Keratinocyte (primary cell): ENCODE measurements around the gene CD300H. TPM values are rescaled to one million over a fixed set of nuclear protein-coding genes. Genes with fewer than 3 reads are reported as not detected.

Experiments
- DNase-seq: peaks from one replicate; pipeline ENCODE4 v3.0.0-alpha.2; 2011; ENCODE audit warnings: low read depth, missing footprints, low spot score
- FAIRE-seq: peaks from 2 replicates; lab custom pipeline; 2011; peaks lifted over from hg19 to GRCh38; lab: Jason Lieb, UNC
- H2AFZ ChIP-seq: 2 replicates; pipeline ENCODE4 v1.6.0; 2012; ENCODE audit warnings: low read length, control low read depth, inconsistent platforms; ENCODE audit not compliant: control insufficient read depth
- H3K27ac ChIP-seq: 2 replicates; pipeline ENCODE4 v1.5.1; 2011; ENCODE audit warnings: low read length; ENCODE audit not compliant: control insufficient read depth, insufficient read depth
- H3K27me3 ChIP-seq: 3 replicates; pipeline ENCODE4 v1.6.0; 2011; ENCODE audit warnings: low read length; ENCODE audit not compliant: control insufficient read depth, insufficient read depth; ENCODE audit errors: extremely low read depth
- H3K36me3 ChIP-seq, 2 experiments: 2 replicates in 1 of 2; 3 replicates in 1 of 2; pipeline ENCODE4 v1.5.1; 2011; ENCODE audit warnings: low read length in 2 of 2, mild to moderate bottlenecking in 1 of 2; ENCODE audit not compliant: control insufficient read depth in 2 of 2, insufficient read depth in 2 of 2; ENCODE audit errors: extremely low read depth in 1 of 2
- H3K4me1 ChIP-seq: 3 replicates; pipeline ENCODE4 v1.5.1; 2011; ENCODE audit warnings: low read length; ENCODE audit not compliant: control insufficient read depth, insufficient read depth; ENCODE audit errors: extremely low read depth
- H3K4me2 ChIP-seq: 3 replicates; pipeline ENCODE4 v1.6.0; 2011; ENCODE audit warnings: low read depth, low read length; ENCODE audit not compliant: control insufficient read depth, insufficient read depth; ENCODE audit errors: extremely low read depth
- H3K4me3 ChIP-seq, 3 experiments: fragments of 200-600 bp in 1 of 3; sonication (generic) in 1 of 3; 2 replicates in 2 of 3; 3 replicates in 1 of 3; pipeline ENCODE4 v1.5.1; 2011 to 2016; ENCODE audit warnings: low read length in 3 of 3, mild to moderate bottlenecking in 3 of 3, control low read depth in 2 of 3, inconsistent platforms in 1 of 3, low read depth in 1 of 3, mixed read lengths in 1 of 3, mixed run types in 1 of 3, moderate library complexity in 1 of 3; ENCODE audit not compliant: control insufficient read depth in 2 of 3, insufficient read depth in 2 of 3; ENCODE audit errors: extremely low read depth in 1 of 3
- H3K79me2 ChIP-seq: 2 replicates; pipeline ENCODE4 v1.6.0; 2012; ENCODE audit warnings: low read length; ENCODE audit not compliant: control insufficient read depth, insufficient read depth
- H3K9ac ChIP-seq: 3 replicates; pipeline ENCODE4 v1.6.0; 2011; ENCODE audit warnings: low read length; ENCODE audit not compliant: control insufficient read depth, insufficient read depth; ENCODE audit errors: extremely low read depth
- H3K9me1 ChIP-seq: 3 replicates; pipeline ENCODE4 v1.6.0; 2011; ENCODE audit warnings: low read length; ENCODE audit not compliant: control insufficient read depth, insufficient read depth; ENCODE audit errors: extremely low read depth
- H3K9me3 ChIP-seq: 2 replicates; pipeline ENCODE4 v1.5.1; 2012; ENCODE audit warnings: low read depth, low read length; ENCODE audit not compliant: control insufficient read depth
- H4K20me1 ChIP-seq: 3 replicates; pipeline ENCODE4 v1.6.0; 2011; ENCODE audit warnings: low read length; ENCODE audit not compliant: control insufficient read depth, insufficient read depth; ENCODE audit errors: extremely low read depth
- CTCF ChIP-seq, 3 experiments: IDR thresholded peaks in 1 of 3; conservative IDR thresholded peaks in 1 of 3; optimal IDR thresholded peaks in 1 of 3; 2 replicates in 2 of 3; 3 replicates in 1 of 3; pipeline versions ENCODE3 to v1.5.1; 2011; ENCODE audit warnings: low read length in 3 of 3, mild to moderate bottlenecking in 3 of 3, moderate library complexity in 2 of 3, control low read depth in 1 of 3, inconsistent platforms in 1 of 3; ENCODE audit not compliant: insufficient read depth in 2 of 3; ENCODE audit errors: extremely low read depth in 1 of 3
- EZH2 ChIP-seq: IDR thresholded peaks from one replicate; pipeline ENCODE4 v1.6.1; 2012; ENCODE audit warnings: inconsistent platforms, mild to moderate bottlenecking, low read length, moderate library complexity
- dilution Hi-C: fragments of 300-500 bp; cut with MboI; formaldehyde crosslinking; loops from one replicate; pipeline ENCODE4 v1.7.0; 2020; ENCODE audit warnings: low sequenced_read_pairs; ENCODE audit not compliant: extremely low pct_ligation_motif_present
- polyA plus RNA-seq, 5 experiments: library from polyadenylated mRNA; depleted of rRNA in 3 of 5; stranded (reverse) in 3 of 5; stranded (forward) in 1 of 5; unstranded in 1 of 5; fragments of >200 nt; gene quantifications; 1 replicate in 1 of 5; 2 replicates in 3 of 5; 3 replicates in 1 of 5; pipeline versions ENCODE4 v1.2.1 to v1.2.3, GENCODE V29; 2011 to 2012; ENCODE audit warnings: missing spikeins in 2 of 5, low read depth in 1 of 5, low replicate concordance in 1 of 5

CD300H gene
- polyA plus RNA-seq, 1 donor (not counting 4 experiments of a cell fraction or from before 2014, with no cell fraction given): not detected

DNA sequence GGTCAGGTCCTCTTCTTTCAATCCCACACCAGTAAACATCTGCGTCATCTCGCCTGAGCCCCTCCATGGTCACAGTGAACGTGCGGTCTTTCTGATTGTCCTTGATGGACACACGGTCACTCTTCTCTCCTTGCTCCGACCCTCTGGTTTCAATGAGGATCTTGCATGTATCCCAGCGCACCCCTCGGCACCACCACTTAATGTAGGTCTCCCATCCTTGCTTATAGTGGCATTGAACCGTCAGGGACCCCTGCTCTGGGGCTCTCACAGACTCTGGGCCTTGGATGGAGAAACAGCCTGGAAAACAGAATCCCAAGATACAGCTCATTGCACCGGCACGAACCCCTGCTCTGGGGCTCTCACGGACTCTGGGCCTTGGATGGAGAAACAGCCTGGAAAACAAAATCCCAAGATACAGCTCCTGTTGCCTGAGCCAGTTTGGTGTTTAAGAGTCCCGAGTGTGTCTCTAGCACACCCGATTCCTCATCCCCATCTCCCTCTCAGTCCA is 41.5 kb downstream of the CD300H start:
- Histone ChIP-seq H2AFZ (no peak overlapping the region), H3K9ac (no peak overlapping the region), H3K4me1 (no peaks in the 10 kb centered on the region), H3K27ac (no peak overlapping the region), H3K79me2 (no peaks in the 10 kb centered on the region), H3K4me3 (no peak overlapping the region), H3K36me3 (no peaks in the 10 kb centered on the region), H3K27me3 (no peaks in the 10 kb centered on the region), H3K4me2 (no peak overlapping the region), H3K9me1 (no peaks in the 10 kb centered on the region), H3K9me3 (no peaks in the 10 kb centered on the region), H4K20me1 (no peaks in the 10 kb centered on the region)
- no peak for TF ChIP-seq EZH2
- no peak for TF ChIP-seq CTCF (optimal IDR thresholded peaks at IDR 0.05 in 1 of 3, IDR thresholded peaks at IDR 0.05 in 1 of 3, conservative IDR thresholded peaks at IDR 0.05 in 1 of 3; ENCODE audit: extremely low read depth in 1 of 3, insufficient read depth in 2 of 3, low read length in 3 of 3)
- dilution Hi-C loops: no loop called here
- FAIRE-seq (no peak), DNase-seq (no peak)

GRCh38 chr17:74525465-74525725 is 41.9 kb downstream of the CD300H start:
- Histone ChIP-seq H4K20me1 (no peaks in the 10 kb centered on the region), H3K27me3 (no peaks in the 10 kb centered on the region), H3K9me1 (no peaks in the 10 kb centered on the region), H3K9me3 (no peaks in the 10 kb centered on the region), H2AFZ (no peak overlapping the region), H3K4me3 (no peak overlapping the region), H3K36me3 (no peaks in the 10 kb centered on the region), H3K4me2 (no peak overlapping the region), H3K27ac (no peak overlapping the region), H3K4me1 (no peaks in the 10 kb centered on the region), H3K79me2 (no peaks in the 10 kb centered on the region), H3K9ac (no peak overlapping the region)
- DNase-seq: no peak
- no peak for TF ChIP-seq EZH2
- no peak for TF ChIP-seq CTCF (optimal IDR thresholded peaks at IDR 0.05 in 1 of 3, IDR thresholded peaks at IDR 0.05 in 1 of 3, conservative IDR thresholded peaks at IDR 0.05 in 1 of 3; ENCODE audit: extremely low read depth in 1 of 3, insufficient read depth in 2 of 3, low read length in 3 of 3)
- dilution Hi-C loops: no loop called here
- FAIRE-seq: no peak
